Trophoblast cell (in vitro differentiated cells and primary cell): ENCODE data around the gene ACOT12. TPM values are rescaled to one million over a fixed set of nuclear protein-coding genes. Genes with fewer than 3 reads are reported as not detected.

Source experiments
- DNase-seq, 2 donors: peaks; one replicate each; pipeline ENCODE4 v3.0.0-alpha.2; 2016
- H2AFZ ChIP-seq: 2 replicates; pipeline ENCODE4 v1.6.1; 2013; ENCODE audit warnings: low read length, moderate library complexity, mild to moderate bottlenecking; ENCODE audit not compliant: insufficient read depth, poor library complexity
- H2AK5ac ChIP-seq: 2 replicates; pipeline ENCODE4 v1.6.1; 2013; ENCODE audit warnings: mild to moderate bottlenecking, low read length
- H2BK120ac ChIP-seq: 2 replicates; pipeline ENCODE4 v1.6.1; 2013; ENCODE audit warnings: low read length, mild to moderate bottlenecking, moderate library complexity; ENCODE audit not compliant: insufficient read depth, poor library complexity
- H2BK12ac ChIP-seq: 2 replicates; pipeline ENCODE4 v1.6.1; 2013; ENCODE audit warnings: mild to moderate bottlenecking, low read length, moderate library complexity
- H2BK5ac ChIP-seq: 2 replicates; pipeline ENCODE4 v1.6.1; 2013; ENCODE audit warnings: low read length, low read depth, moderate library complexity, mild to moderate bottlenecking; ENCODE audit not compliant: poor library complexity
- H3K14ac ChIP-seq: 2 replicates; pipeline ENCODE4 v1.6.1; 2013; ENCODE audit warnings: mild to moderate bottlenecking, low read length
- H3K18ac ChIP-seq: 2 replicates; pipeline ENCODE4 v1.6.1; 2013; ENCODE audit warnings: mild to moderate bottlenecking, low read length
- H3K23ac ChIP-seq: 2 replicates; pipeline ENCODE4 v1.6.1; 2013; ENCODE audit warnings: low read length
- H3K27ac ChIP-seq: 2 replicates; pipeline ENCODE4 v1.5.1; 2013; ENCODE audit warnings: low read depth, mild to moderate bottlenecking, inconsistent platforms, low read length, moderate library complexity
- H3K27me3 ChIP-seq: 2 replicates; pipeline ENCODE4 v1.6.1; 2013; ENCODE audit warnings: inconsistent platforms, mild to moderate bottlenecking, low read length, moderate library complexity; ENCODE audit not compliant: insufficient read depth
- H3K36me3 ChIP-seq, 2 experiments: 1 replicate in 1 of 2; 2 replicates in 1 of 2; pipeline ENCODE4 v1.6.1; 2013; ENCODE audit warnings: low read length in 2 of 2, mild to moderate bottlenecking in 2 of 2, moderate library complexity in 1 of 2; ENCODE audit not compliant: insufficient read depth in 2 of 2, control insufficient read depth in 1 of 2
- H3K4ac ChIP-seq: 2 replicates; pipeline ENCODE4 v1.6.1; 2013; ENCODE audit warnings: low read depth, mild to moderate bottlenecking, low read length, moderate library complexity
- H3K4me1 ChIP-seq, 2 experiments: 1 replicate in 1 of 2; 2 replicates in 1 of 2; pipeline ENCODE4 v1.6.1; 2013; ENCODE audit warnings: low read length in 2 of 2, mild to moderate bottlenecking in 2 of 2, moderate library complexity in 1 of 2; ENCODE audit not compliant: insufficient read depth in 2 of 2, control insufficient read depth in 1 of 2
- H3K4me2 ChIP-seq: 2 replicates; pipeline ENCODE4 v1.6.1; 2013; ENCODE audit warnings: inconsistent platforms, mild to moderate bottlenecking, low read length, moderate library complexity
- H3K4me3 ChIP-seq: 2 replicates; pipeline ENCODE4 v1.5.1; 2013; ENCODE audit warnings: mild to moderate bottlenecking, low read depth, low read length, inconsistent platforms
- H3K79me1 ChIP-seq: one replicate; pipeline ENCODE4 v1.6.1; 2013; ENCODE audit warnings: low read length
- H3K79me2 ChIP-seq: 2 replicates; pipeline ENCODE4 v1.6.1; 2013; ENCODE audit warnings: low read length, mild to moderate bottlenecking; ENCODE audit not compliant: control insufficient read depth, insufficient read depth, poor library complexity
- H3K9ac ChIP-seq: 2 replicates; pipeline ENCODE4 v1.6.1; 2013; ENCODE audit warnings: mild to moderate bottlenecking, low read length
- H3K9me3 ChIP-seq: 2 replicates; pipeline ENCODE4 v1.6.1; 2013; ENCODE audit warnings: low read depth, mild to moderate bottlenecking, control low read depth, inconsistent platforms, low read length; ENCODE audit not compliant: insufficient read depth
- H4K12ac ChIP-seq: 2 replicates; pipeline ENCODE4 v1.6.1; 2013; ENCODE audit warnings: low read depth, mild to moderate bottlenecking, low read length, moderate library complexity
- H4K8ac ChIP-seq: 2 replicates; pipeline ENCODE4 v1.6.1; 2013; ENCODE audit warnings: low read depth, mild to moderate bottlenecking, low read length, moderate library complexity
- H4K91ac ChIP-seq: one replicate; pipeline ENCODE4 v1.6.1; 2013; ENCODE audit warnings: low read depth, mild to moderate bottlenecking, low read length, moderate library complexity
- WGBS: extraction: QIAGEN DNeasy Blood & Tissue Kit; methylation state at CpG from one replicate; pipeline ENCODE4 v1.1.7; 2013; ENCODE audit warnings: missing lambda C conversion rate; ENCODE audit not compliant: insufficient read length, insufficient coverage; ENCODE audit errors: extremely low coverage; 5-methylcytosine and 5-hydroxymethylcytosine counted together
- polyA plus RNA-seq: library from polyadenylated mRNA; stranded (reverse); fragments of 200-250 nt; gene quantifications from 2 replicates; pipeline ENCODE4 v1.2.3, GENCODE V29; 2013

Gene ACOT12
- polyA plus RNA-seq, result not detected in 2 replicates

- Histone ChIP-seq H4K91ac (no peak within 1 kb of the TSS), H2BK5ac (no peak within 1 kb of the TSS), H3K4me2 (peak within 1 kb of the TSS; percentile 58), H2BK12ac (no peak within 1 kb of the TSS), H3K14ac (no peak within 1 kb of the TSS), H3K27me3 (peaks cover 10% of the 10 kb centered on the region), H3K27ac (no peak within 1 kb of the TSS), H4K12ac (no peak within 1 kb of the TSS), H3K79me2 (no peaks in the 10 kb centered on the region), H3K4ac (no peak within 1 kb of the TSS), H3K9me3 (no peaks in the 10 kb centered on the region), H2AK5ac (no peak within 1 kb of the TSS), H4K8ac (peak within 1 kb of the TSS; percentile 15), H3K9ac (no peak within 1 kb of the TSS), H3K79me1 (no peaks in the 10 kb centered on the region), H3K4me1 (peaks cover 2 to 6% of the 10 kb centered on the region in 2 experiments), H3K4me3 (peak within 1 kb of the TSS; percentile 43), H2AFZ (peak within 1 kb of the TSS; percentile 81), H2BK120ac (no peak within 1 kb of the TSS), H3K23ac (no peak within 1 kb of the TSS), H3K36me3 (no peaks in the 10 kb centered on the region), H3K18ac (no peak within 1 kb of the TSS)
- peak in 1 of 2 donors; percentile 14 for DNase-seq
- no CpG with 5 or more reads among the region's 77 CpGs for WGBS
Measured at GRCh38 chr5:81393783-81394718, at the start of gene ACOT12. ACOT12 (minus strand) TSS chr5:81394134; CDS start chr5:81394114, 20 bp downstream.

- Histone ChIP-seq H3K4me1 (no peaks in the 10 kb centered on the region), H3K79me2 (no peaks in the 10 kb centered on the region), H2AK5ac (no peak overlapping the region), H3K4me3 (no peak overlapping the region), H4K8ac (no peak overlapping the region), H3K27me3 (no peaks in the 10 kb centered on the region), H2BK120ac (no peak overlapping the region), H4K12ac (no peak overlapping the region), H2BK12ac (no peak overlapping the region), H2AFZ (no peak overlapping the region), H3K14ac (no peak overlapping the region), H3K36me3 (no peaks in the 10 kb centered on the region), H3K27ac (no peak overlapping the region), H3K9ac (no peak overlapping the region), H3K4ac (no peak overlapping the region), H3K79me1 (no peaks in the 10 kb centered on the region), H3K9me3 (no peaks in the 10 kb centered on the region), H2BK5ac (no peak overlapping the region), H4K91ac (no peak overlapping the region), H3K4me2 (no peak overlapping the region), H3K23ac (no peak overlapping the region), H3K18ac (no peak overlapping the region)
- DNase-seq, result no peak
- no CpG with 5 or more reads among the region's 6 CpGs for WGBS
Measured at GRCh38 chr5:81435023-81435422, 41.1 kb upstream of the ACOT12 start.

- Histone ChIP-seq H3K4me2 (no peak overlapping the region), H3K79me1 (no peaks in the 10 kb centered on the region), H2AFZ (no peak overlapping the region), H4K91ac (no peak overlapping the region), H2BK12ac (no peak overlapping the region), H3K4ac (no peak overlapping the region), H3K27ac (no peak overlapping the region), H3K9me3 (no peaks in the 10 kb centered on the region), H3K4me1 (no peaks in the 10 kb centered on the region), H3K4me3 (no peak overlapping the region), H2BK5ac (no peak overlapping the region), H3K36me3 (no peaks in the 10 kb centered on the region), H3K9ac (no peak overlapping the region), H2BK120ac (no peak overlapping the region), H4K8ac (no peak overlapping the region), H3K79me2 (no peaks in the 10 kb centered on the region), H3K27me3 (no peaks in the 10 kb centered on the region), H3K14ac (no peak overlapping the region), H3K23ac (no peak overlapping the region), H3K18ac (no peak overlapping the region), H4K12ac (no peak overlapping the region), H2AK5ac (no peak overlapping the region)
- no peak for DNase-seq
Measured at GRCh38 chr5:81429985-81430384, 36.1 kb upstream of the ACOT12 start.

DNA sequence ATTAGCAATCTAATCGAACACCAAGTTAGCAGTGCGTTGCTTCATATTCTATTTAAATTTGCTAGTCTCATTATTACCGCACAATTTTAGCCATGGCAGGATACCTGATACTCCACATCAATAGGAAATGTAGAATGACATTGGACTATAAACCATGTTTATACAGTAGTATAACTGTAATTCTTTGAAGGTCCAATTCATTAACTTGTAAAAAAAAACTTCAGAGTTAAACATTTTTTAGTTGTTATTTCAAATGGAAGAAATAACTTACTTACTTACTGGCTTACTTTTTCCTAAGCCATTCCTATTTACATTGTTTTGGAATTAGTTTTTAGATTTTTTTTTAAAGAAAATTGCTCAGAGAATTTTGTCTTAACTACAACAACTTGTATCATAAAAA, 35.4 kb upstream of the ACOT12 start:
- Histone ChIP-seq H3K36me3 (no peaks in the 10 kb centered on the region), H2BK12ac (no peak overlapping the region), H3K4me3 (no peak overlapping the region), H3K23ac (no peak overlapping the region), H3K79me2 (no peaks in the 10 kb centered on the region), H3K4me1 (no peaks in the 10 kb centered on the region), H2AFZ (no peak overlapping the region), H4K8ac (no peak overlapping the region), H3K4ac (no peak overlapping the region), H3K9me3 (no peaks in the 10 kb centered on the region), H3K14ac (no peak overlapping the region), H3K18ac (no peak overlapping the region), H3K27me3 (no peaks in the 10 kb centered on the region), H4K91ac (no peak overlapping the region), H3K27ac (no peak overlapping the region), H2BK120ac (no peak overlapping the region), H3K4me2 (no peak overlapping the region), H3K9ac (no peak overlapping the region), H2BK5ac (no peak overlapping the region), H2AK5ac (no peak overlapping the region), H4K12ac (no peak overlapping the region), H3K79me1 (no peaks in the 10 kb centered on the region)
- WGBS, result no CpG with 5 or more reads among the region's 3 CpGs
- no peak for DNase-seq
